Effector memory CD4-positive, alpha-beta T cell (primary cell): ENCODE measurements around the gene USP37.

ENCODE experiments used
- DNase-seq, 3 donors: peaks; one replicate each; pipeline ENCODE4 v3.0.0-alpha.2; 2020
- H3K27ac ChIP-seq: 2 replicates; pipeline ENCODE4 v1.7.0; 2013; ENCODE audit warnings: mild to moderate bottlenecking, low read length, moderate library complexity; ENCODE audit not compliant: insufficient read depth, poor library complexity, severe bottlenecking
- H3K27me3 ChIP-seq: replicated peaks from 2 replicates; pipeline ENCODE4 v1.7.0; 2013; ENCODE audit warnings: mild to moderate bottlenecking, low read length; ENCODE audit not compliant: insufficient read depth, control insufficient read depth, poor library complexity, severe bottlenecking
- H3K36me3 ChIP-seq: 2 replicates; pipeline ENCODE4 v1.7.0; 2013; ENCODE audit warnings: mild to moderate bottlenecking, low read length, moderate library complexity; ENCODE audit not compliant: control insufficient read depth, insufficient read depth
- H3K4me1 ChIP-seq: 2 replicates; pipeline ENCODE4 v1.7.0; 2013; ENCODE audit warnings: low read length, mild to moderate bottlenecking; ENCODE audit not compliant: control insufficient read depth, insufficient read depth, poor library complexity, severe bottlenecking
- H3K4me3 ChIP-seq: 2 replicates; pipeline ENCODE4 v1.7.0; 2013; ENCODE audit warnings: low read length, low read depth, mild to moderate bottlenecking; ENCODE audit not compliant: insufficient read depth, poor library complexity, severe bottlenecking
- H3K9me3 ChIP-seq: 2 replicates; pipeline ENCODE4 v1.7.0; 2013; ENCODE audit warnings: mild to moderate bottlenecking, low read length, moderate library complexity; ENCODE audit not compliant: control insufficient read depth

The USP37 gene

GRCh38 chr2:218577482-218578220, 9.5 kb upstream of the USP37 start:
- peaks cover 30% of the 10 kb centered on the region for H3K36me3 ChIP-seq
- no peak overlapping the region for H3K27ac ChIP-seq
- DNase-seq: no peak

DNA sequence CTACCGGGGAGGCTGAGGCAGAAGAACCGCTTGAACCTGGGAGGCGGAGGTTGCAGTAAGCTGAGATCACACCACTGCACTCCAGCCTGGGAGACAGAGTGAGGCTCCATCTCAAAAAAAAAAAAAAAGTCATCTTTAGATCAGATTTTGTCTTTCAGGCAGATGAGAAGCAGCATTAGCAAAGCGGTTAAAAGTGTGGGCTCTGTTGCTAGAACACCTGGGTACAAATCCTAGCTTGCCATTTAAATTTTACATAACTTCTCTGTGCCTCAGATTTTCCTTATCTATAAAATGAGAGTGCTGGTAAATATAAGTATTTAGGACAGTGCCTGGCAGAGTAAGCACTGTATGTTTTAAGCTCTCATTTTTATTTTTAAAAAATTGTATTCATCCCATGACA, 8.7 kb upstream of the USP37 start:
- no peak overlapping the region for H3K27ac ChIP-seq
- H3K4me1 ChIP-seq: no peaks in the 10 kb centered on the region
- H3K9me3 ChIP-seq: no peaks in the 10 kb centered on the region
- H3K4me3 ChIP-seq: no peak overlapping the region
- H3K27me3 ChIP-seq: no peaks in the 10 kb centered on the region
- H3K36me3 ChIP-seq: peaks cover 28% of the 10 kb centered on the region
- no peak for DNase-seq

More at GRCh38 chr2:218577482-218578220, 9.5 kb upstream of the USP37 start:
- H3K27me3 ChIP-seq: no peaks in the 10 kb centered on the region
- no peak overlapping the region for H3K4me3 ChIP-seq
- no peaks in the 10 kb centered on the region for H3K4me1 ChIP-seq
- H3K9me3 ChIP-seq: no peaks in the 10 kb centered on the region

GRCh38 chr2:218570850-218571249, 2.7 kb upstream of the USP37 start:
- Histone ChIP-seq H3K27me3 (no peaks in the 10 kb centered on the region), H3K27ac (peak overlapping the region; percentile 99), H3K36me3 (peaks cover 15% of the 10 kb centered on the region), H3K4me1 (peaks cover 33% of the 10 kb centered on the region), H3K9me3 (no peaks in the 10 kb centered on the region), H3K4me3 (no peak overlapping the region)
- no peak for DNase-seq

DNA sequence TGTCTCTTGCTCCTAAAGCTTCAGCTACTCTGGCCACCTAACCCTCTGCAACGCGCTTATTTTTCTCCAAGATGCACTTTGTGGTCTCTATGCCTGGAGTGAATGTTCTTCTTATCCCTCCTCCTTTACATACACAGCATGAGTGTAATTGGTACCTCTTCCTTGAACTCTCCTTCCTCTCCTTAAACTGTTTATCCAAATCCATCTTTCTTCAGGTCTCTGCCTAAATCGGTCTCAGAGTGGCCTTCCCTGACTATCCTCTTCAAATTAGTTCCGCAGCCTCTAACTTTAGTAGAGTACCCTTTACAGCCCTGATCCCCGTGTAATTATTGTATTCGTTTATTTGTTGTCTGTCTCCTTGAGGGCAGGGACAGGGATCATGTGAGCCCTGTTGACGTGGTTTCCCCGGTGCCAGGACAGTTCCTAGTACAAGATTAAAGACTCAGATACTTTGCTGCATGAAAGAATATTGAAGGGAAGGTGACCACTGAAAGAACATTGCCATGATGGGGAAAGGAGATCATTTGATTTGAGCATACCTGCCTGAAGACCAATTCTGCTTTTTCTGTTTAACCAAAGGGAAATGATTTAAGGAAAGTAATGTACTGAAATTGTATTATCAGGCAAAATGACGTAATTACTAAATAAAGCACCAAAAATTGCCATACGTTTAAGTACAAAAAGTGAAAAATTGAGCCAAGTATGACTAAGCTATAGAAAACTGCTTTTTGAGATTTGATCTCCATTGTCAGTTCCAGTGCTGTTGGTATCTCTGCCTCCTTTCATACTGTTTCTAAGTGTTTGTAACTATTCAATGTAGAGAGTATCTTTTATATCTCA, 1.7 kb upstream of the USP37 start:
- peaks cover 33% of the 10 kb centered on the region for H3K4me1 ChIP-seq

DNA sequence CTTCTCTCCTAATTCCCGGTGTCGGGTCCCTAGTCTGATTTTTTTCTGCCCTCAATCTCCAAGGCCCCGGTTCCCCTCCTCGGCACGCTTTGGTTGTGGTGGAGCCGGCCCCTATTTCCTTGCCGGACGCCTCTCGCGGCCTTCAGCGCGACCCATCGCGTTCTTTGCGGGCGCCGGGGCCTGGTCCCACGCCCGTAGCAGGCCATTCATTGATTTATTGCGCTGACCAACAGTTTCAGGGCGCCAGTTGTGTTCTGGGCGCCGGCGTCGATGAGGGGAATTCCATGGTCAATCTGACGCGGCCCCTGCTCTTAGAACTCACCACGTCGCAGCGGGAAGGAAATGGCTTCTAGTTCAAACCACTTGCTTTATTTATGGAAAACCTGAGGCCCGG, 884 bp upstream of the USP37 start:
- Histone ChIP-seq H3K27me3 (no peaks in the 10 kb centered on the region), H3K4me1 (peaks cover 33% of the 10 kb centered on the region), H3K9me3 (no peaks in the 10 kb centered on the region), H3K36me3 (peaks cover 7% of the 10 kb centered on the region), H3K4me3 (peak overlapping the region; percentile 71), H3K27ac (peak overlapping the region; percentile 99)
- peak; percentile 47 to 68 (median 59) for DNase-seq

More for the DNA sequence above, 1.7 kb upstream of the USP37 start:
- H3K27ac ChIP-seq: peak overlapping the region; percentile 99
- DNase-seq: peak in 1 of 3 donors; percentile 15
- H3K4me3 ChIP-seq: peak overlapping the region; percentile 71
- H3K9me3 ChIP-seq: no peaks in the 10 kb centered on the region
- H3K27me3 ChIP-seq: no peaks in the 10 kb centered on the region
- H3K36me3 ChIP-seq: peaks cover 12% of the 10 kb centered on the region

DNA sequence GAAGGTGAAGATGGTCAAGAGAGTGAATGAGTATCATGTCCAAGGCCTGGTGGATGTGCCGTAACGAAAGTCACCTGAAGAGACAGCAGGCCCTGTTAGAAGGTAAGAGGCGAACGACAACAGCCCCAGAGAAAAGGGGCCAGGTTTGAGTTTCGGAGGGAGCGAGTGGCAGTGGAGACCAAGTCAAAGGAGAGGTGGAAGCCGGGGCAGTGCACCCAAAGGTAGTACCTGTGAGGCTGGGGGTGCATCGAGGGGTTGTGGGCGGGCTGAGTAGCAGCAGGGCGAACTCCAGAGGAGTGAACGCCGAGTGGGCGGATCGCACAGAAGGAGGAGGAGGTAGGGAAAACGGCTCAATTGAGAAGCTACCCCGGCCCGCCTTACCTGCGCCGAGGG, 358 bp downstream of the USP37 start:
- Histone ChIP-seq H3K36me3 (peaks cover 6% of the 10 kb centered on the region), H3K27me3 (no peaks in the 10 kb centered on the region), H3K4me3 (peak overlapping the region; percentile 77), H3K9me3 (no peaks in the 10 kb centered on the region), H3K27ac (peak overlapping the region; percentile 99), H3K4me1 (peaks cover 33% of the 10 kb centered on the region)
- peak in 1 of 3 donors; percentile 68 for DNase-seq

GRCh38 chr2:218566296-218566695, 1.9 kb downstream of the USP37 start:
- Histone ChIP-seq H3K9me3 (no peaks in the 10 kb centered on the region), H3K27ac (no peak overlapping the region), H3K4me1 (peaks cover 33% of the 10 kb centered on the region), H3K36me3 (no peaks in the 10 kb centered on the region), H3K27me3 (no peaks in the 10 kb centered on the region), H3K4me3 (no peak overlapping the region)
- DNase-seq: no peak

DNA sequence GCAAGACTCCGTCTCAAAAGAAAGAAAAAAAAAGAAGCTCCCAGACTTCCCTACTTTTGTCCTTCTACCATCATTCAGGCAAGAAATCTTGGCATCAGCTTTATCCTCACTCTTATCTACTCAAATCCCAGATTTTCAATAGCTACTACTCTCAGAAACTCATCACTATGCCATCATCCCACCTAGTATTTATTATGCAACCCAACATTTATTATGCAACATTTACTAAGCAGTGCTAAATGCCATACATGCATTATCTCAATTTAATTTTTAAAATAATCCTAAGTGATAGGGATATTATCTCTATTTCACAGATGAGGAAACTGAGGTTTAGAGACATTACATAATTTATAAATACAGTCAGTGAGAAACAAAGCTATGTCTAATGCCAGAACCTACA, 4.1 kb downstream of the USP37 start:
- H3K4me3 ChIP-seq: no peak overlapping the region
- DNase-seq: no peak
- H3K27ac ChIP-seq: no peak overlapping the region
- no peaks in the 10 kb centered on the region for H3K9me3 ChIP-seq
- H3K27me3 ChIP-seq: no peaks in the 10 kb centered on the region
- peaks cover 13% of the 10 kb centered on the region for H3K4me1 ChIP-seq
- H3K36me3 ChIP-seq: peaks cover 17% of the 10 kb centered on the region

DNA sequence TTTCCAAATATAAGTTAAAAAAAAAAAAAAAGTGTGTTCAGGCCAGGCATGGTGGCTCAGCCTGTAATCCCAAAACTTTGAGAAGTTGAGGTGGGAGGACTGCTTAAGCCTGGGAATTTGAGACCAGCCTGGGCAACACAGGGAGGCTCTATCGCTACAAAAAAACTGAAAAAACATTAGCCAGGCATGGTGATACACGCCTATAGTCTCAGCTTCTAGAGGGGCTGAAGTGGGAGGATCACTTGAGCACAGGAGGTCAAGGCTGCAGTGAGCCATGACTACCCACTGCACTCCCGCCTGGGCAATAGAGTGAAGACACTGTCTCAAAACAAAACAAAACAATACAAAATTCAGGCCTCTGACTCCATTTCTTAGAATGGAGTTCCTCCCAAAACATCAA, 9.2 kb downstream of the USP37 start:
- Histone ChIP-seq H3K36me3 (peaks cover 34% of the 10 kb centered on the region), H3K27ac (no peak overlapping the region), H3K9me3 (no peaks in the 10 kb centered on the region), H3K4me1 (no peaks in the 10 kb centered on the region), H3K27me3 (no peaks in the 10 kb centered on the region), H3K4me3 (no peak overlapping the region)
- DNase-seq: no peak

DNA sequence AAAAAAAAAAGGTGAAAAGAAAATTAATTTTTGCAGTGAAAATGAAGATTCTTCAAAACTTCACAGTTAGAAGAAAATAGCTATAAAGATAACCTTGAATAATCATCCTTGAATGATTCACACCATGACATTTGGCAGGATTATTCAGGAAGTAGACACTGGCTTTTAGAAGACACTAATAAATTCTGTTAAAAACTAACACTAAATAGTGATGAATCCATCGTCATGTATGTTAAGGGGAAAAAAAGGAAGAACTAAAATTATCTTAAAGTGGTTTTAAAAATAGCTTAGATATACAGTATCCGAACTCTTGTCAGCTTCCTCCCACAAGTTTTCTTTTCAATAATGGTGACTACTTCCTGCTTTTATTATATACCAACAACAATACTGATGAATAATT, 10.2 kb downstream of the USP37 start:
- no peaks in the 10 kb centered on the region for H3K4me1 ChIP-seq
- H3K9me3 ChIP-seq: no peaks in the 10 kb centered on the region
- H3K27ac ChIP-seq: no peak overlapping the region
- H3K36me3 ChIP-seq: peaks cover 45% of the 10 kb centered on the region
- no peak overlapping the region for H3K4me3 ChIP-seq
- no peak for DNase-seq
- no peaks in the 10 kb centered on the region for H3K27me3 ChIP-seq
